Measurements from ENCODE around the gene CENPN.

DNA sequence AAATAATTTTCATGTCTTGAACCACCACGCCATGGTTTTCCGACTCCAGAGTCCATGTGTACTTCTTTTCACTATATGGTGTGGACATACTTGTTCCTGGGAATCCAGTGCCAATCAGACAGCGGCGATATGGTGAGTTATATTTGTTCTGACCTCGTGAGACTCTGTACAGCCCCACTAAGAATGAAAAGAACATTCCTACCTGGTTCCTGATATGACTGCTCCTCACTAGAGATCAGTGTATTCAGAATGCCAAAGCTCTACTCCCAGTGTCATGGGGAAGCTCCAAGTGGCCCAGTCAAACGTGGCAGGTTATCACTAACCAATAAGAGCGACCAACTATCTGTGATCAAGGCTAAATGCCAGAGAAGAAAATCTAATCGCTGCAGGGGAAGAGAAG, 64.0 kb downstream of the CENPN start:
- TF ChIP-seq, protein P1, sequence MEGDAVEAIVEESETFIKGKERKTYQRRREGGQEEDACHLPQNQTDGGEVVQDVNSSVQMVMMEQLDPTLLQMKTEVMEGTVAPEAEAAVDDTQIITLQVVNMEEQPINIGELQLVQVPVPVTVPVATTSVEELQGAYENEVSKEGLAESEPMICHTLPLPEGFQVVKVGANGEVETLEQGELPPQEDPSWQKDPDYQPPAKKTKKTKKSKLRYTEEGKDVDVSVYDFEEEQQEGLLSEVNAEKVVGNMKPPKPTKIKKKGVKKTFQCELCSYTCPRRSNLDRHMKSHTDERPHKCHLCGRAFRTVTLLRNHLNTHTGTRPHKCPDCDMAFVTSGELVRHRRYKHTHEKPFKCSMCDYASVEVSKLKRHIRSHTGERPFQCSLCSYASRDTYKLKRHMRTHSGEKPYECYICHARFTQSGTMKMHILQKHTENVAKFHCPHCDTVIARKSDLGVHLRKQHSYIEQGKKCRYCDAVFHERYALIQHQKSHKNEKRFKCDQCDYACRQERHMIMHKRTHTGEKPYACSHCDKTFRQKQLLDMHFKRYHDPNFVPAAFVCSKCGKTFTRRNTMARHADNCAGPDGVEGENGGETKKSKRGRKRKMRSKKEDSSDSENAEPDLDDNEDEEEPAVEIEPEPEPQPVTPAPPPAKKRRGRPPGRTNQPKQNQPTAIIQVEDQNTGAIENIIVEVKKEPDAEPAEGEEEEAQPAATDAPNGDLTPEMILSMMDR (IDR thresholded peaks at IDR 0.05), result no peak
- TF ChIP-seq POLR2A (IDR thresholded peaks at IDR 0.05; ENCODE audit: low read depth), result no peak
- TF ChIP-seq EP300 (IDR thresholded peaks at IDR 0.05), result no peak
- no peak for TF ChIP-seq POLR2AphosphoS5 (IDR thresholded peaks at IDR 0.05)

All from esophagus muscularis mucosa (tissue), 4 donors.